ENCODE results near the gene KRTDAP. TPM values are rescaled to one million over a fixed set of nuclear protein-coding genes. Genes with fewer than 3 reads are reported as not detected.

The KRTDAP gene
- total RNA-seq, 4 donors from 2014 or later, result not detected

DNA sequence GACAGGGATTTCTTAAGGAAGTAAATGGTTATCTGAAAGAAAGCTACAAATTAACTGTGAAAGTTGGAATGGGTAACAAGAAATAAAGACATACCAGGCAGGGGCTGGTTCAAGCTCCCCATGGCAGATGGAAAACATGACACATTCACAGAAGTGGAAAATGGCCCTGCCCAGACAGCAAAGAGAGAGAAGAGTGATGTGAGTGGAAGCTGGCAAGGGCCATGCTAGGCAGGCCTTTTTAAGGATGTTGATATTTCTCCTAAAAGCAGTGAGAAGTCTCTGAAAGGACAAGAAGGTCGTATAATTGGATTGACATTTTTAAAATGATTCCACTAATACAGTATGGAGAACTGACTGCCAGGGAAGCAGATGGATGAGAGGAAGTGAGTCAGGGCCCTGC is 45.5 kb downstream of the KRTDAP start:
- TF ChIP-seq POLR2A (IDR thresholded peaks at IDR 0.05), result no peak
- TF ChIP-seq EP300 (IDR thresholded peaks at IDR 0.05; ENCODE audit: low read depth), result no peak
- TF ChIP-seq POLR2AphosphoS5 (IDR thresholded peaks at IDR 0.05), result no peak
- TF ChIP-seq, protein P1, sequence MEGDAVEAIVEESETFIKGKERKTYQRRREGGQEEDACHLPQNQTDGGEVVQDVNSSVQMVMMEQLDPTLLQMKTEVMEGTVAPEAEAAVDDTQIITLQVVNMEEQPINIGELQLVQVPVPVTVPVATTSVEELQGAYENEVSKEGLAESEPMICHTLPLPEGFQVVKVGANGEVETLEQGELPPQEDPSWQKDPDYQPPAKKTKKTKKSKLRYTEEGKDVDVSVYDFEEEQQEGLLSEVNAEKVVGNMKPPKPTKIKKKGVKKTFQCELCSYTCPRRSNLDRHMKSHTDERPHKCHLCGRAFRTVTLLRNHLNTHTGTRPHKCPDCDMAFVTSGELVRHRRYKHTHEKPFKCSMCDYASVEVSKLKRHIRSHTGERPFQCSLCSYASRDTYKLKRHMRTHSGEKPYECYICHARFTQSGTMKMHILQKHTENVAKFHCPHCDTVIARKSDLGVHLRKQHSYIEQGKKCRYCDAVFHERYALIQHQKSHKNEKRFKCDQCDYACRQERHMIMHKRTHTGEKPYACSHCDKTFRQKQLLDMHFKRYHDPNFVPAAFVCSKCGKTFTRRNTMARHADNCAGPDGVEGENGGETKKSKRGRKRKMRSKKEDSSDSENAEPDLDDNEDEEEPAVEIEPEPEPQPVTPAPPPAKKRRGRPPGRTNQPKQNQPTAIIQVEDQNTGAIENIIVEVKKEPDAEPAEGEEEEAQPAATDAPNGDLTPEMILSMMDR (IDR thresholded peaks at IDR 0.05), result no peak
- H3K4me1 ChIP-seq, result peaks cover 0 to 22% (median 2%) of the 10 kb centered on the region in 4 donors
- H3K36me3 ChIP-seq, result no peaks in the 10 kb centered on the region
- intact Hi-C loops (cut with DNase I; ENCODE audit: low total_unique reads) (no loop called here), in situ Hi-C loops (cut with MboI; ENCODE audit: low pct_ligation_motif_present in 1 of 4, low pct_unique_long_range_greater_than_20kb in 1 of 4, low sequenced_read_pairs in 3 of 4) (no loop called here)
- no peaks in the 10 kb centered on the region for H3K27me3 ChIP-seq
- DNase-seq, result no peak
- H3K27ac ChIP-seq, result no peak overlapping the region
- no peaks in the 10 kb centered on the region for H3K9me3 ChIP-seq
- no peak overlapping the region for H3K4me3 ChIP-seq
- 60 to 67% methylated on average over 1 of the region's 1 CpG for WGBS, 2 donors (ENCODE audit: low coverage in 1 of 2)

DNA sequence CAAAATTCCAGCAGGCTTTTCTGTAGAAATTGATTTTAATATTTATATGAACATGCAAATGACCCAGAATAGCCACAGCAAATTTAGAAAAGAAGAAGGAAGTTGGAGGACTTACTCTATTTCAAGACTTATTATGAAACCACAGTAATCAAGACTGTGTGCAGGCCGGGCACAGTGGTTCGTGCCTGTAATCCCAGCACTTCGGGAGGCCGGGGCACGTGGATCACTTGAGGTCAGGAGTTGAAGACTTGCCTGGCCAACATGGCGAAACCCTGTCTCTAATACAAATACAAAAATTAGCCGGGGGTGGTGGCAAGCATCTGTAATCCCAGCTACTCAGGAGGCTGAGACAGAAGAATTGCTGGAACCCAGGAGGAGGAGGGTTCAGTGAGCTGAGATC is 48.2 kb downstream of the KRTDAP start:
- Histone ChIP-seq H3K9me3 (no peaks in the 10 kb centered on the region), H3K4me1 (peaks cover under 1 to 10% (median 3%) of the 10 kb centered on the region in 4 donors), H3K27ac (peak overlapping the region in 3 of 4 donors; percentile 12 to 43 (median 27)), H3K36me3 (no peaks in the 10 kb centered on the region), H3K4me3 (no peak overlapping the region), H3K27me3 (no peaks in the 10 kb centered on the region)
- WGBS, 2 donors (ENCODE audit: low coverage in 1 of 2), result 69 to 77% methylated on average over 5 to 7 of the region's 7 CpGs
- in situ Hi-C loops (cut with MboI; ENCODE audit: low pct_ligation_motif_present in 1 of 4, low pct_unique_long_range_greater_than_20kb in 1 of 4, low sequenced_read_pairs in 3 of 4) (no loop called here), intact Hi-C loops (cut with DNase I; ENCODE audit: low total_unique reads) (no loop called here)
- no peak for DNase-seq
- TF ChIP-seq POLR2AphosphoS5 (IDR thresholded peaks at IDR 0.05), result no peak
- TF ChIP-seq, protein P1 (IDR thresholded peaks at IDR 0.05), result no peak
- TF ChIP-seq EP300 (IDR thresholded peaks at IDR 0.05; ENCODE audit: low read depth), result no peak
- no peak for TF ChIP-seq POLR2A (IDR thresholded peaks at IDR 0.05)

DNA sequence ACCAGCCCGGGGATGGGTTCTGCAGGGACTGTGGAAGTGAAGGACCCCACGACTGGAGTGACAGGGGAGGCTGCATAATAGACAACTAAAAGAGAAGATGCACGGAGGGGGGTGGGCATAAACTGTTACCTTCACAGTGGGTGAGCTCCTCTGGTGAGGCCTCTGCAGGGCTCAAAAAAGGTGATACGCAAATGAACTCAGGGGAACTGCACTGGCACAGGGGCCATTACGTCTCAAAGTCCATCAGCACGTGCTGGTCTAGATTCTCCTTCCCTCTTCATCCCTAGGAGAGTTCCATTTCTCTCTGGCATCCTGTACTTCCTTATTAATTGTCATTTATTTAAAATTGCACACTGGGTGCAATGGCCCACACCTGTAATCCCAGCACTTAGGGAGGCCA is 50.3 kb downstream of the KRTDAP start:
- Histone ChIP-seq H3K27me3 (no peaks in the 10 kb centered on the region), H3K9me3 (no peaks in the 10 kb centered on the region), H3K4me1 (peaks cover 18 to 31% (median 21%) of the 10 kb centered on the region in 4 donors), H3K4me3 (no peak overlapping the region), H3K36me3 (no peaks in the 10 kb centered on the region), H3K27ac (no peak overlapping the region)
- WGBS, 2 donors (ENCODE audit: low coverage in 1 of 2), result 73 to 75% methylated on average over 6 of the region's 6 CpGs
- in situ Hi-C loops (cut with MboI; ENCODE audit: low pct_ligation_motif_present in 1 of 4, low pct_unique_long_range_greater_than_20kb in 1 of 4, low sequenced_read_pairs in 3 of 4), result no loop called here
- no peak for TF ChIP-seq POLR2AphosphoS5 (IDR thresholded peaks at IDR 0.05)
- TF ChIP-seq EP300 (IDR thresholded peaks at IDR 0.05; ENCODE audit: low read depth), result no peak
- TF ChIP-seq POLR2A (IDR thresholded peaks at IDR 0.05), result no peak
- TF ChIP-seq, protein P1 (IDR thresholded peaks at IDR 0.05), result no peak
- intact Hi-C loops (cut with DNase I; ENCODE audit: low total_unique reads), result no loop called here
- DNase-seq, result no peak

DNA sequence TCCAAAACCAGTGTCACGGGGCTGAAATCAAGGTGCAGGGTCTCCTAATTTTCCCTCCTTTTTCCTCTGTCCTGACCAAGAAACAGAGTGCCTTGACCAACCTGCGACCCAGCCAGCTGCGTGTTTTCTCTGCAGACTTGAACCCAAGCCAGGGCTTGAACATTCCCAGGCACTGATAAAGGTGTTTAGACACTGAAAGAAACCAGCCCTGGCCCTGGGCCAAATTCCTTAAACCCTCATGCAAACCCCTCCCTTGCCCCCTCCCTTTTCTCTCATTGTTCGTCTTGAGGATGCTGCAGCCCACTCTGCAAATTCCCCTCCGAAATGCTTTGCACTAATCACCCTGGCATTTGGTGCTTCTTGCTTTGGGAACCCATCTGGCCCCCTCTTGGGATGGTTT is 51.7 kb downstream of the KRTDAP start:
- intact Hi-C loops (cut with DNase I; ENCODE audit: low total_unique reads) (no loop called here), in situ Hi-C loops (cut with MboI; ENCODE audit: low pct_ligation_motif_present in 1 of 4, low pct_unique_long_range_greater_than_20kb in 1 of 4, low sequenced_read_pairs in 3 of 4) (no loop called here)
- Histone ChIP-seq H3K4me1 (peaks cover 21 to 40% (median 23%) of the 10 kb centered on the region in 4 donors), H3K27ac (peak overlapping the region in 1 of 4 donors; percentile 79), H3K4me3 (no peak overlapping the region), H3K27me3 (no peaks in the 10 kb centered on the region), H3K36me3 (no peaks in the 10 kb centered on the region), H3K9me3 (no peaks in the 10 kb centered on the region)
- TF ChIP-seq, protein P1 (IDR thresholded peaks at IDR 0.05), result no peak
- TF ChIP-seq EP300 (IDR thresholded peaks at IDR 0.05; ENCODE audit: low read depth), result no peak
- no peak for TF ChIP-seq POLR2AphosphoS5 (IDR thresholded peaks at IDR 0.05)
- no peak for TF ChIP-seq POLR2A (IDR thresholded peaks at IDR 0.05)
- WGBS, 2 donors (ENCODE audit: low coverage in 1 of 2), result 70 to 83% methylated on average over 4 to 5 of the region's 5 CpGs
- DNase-seq, result no peak

Data from transverse colon (tissue), 4 donors.